KMS-11 (cell line): Measurements from ENCODE around the gene STEAP4.

Experiments
- H2AFZ ChIP-seq: fragments of 200-600 bp; sonication (generic); 2 replicates; pipeline ENCODE4 v1.6.1; 2016; ENCODE audit warnings: antibody characterized with exemption, mixed run types, low read depth
- H3K27ac ChIP-seq: fragments of 200-600 bp; sonication (generic); 2 replicates; pipeline ENCODE4 v1.6.1; 2016; ENCODE audit warnings: mild to moderate bottlenecking, mixed run types
- H3K27me3 ChIP-seq: fragments of 200-600 bp; sonication (generic); 2 replicates; pipeline ENCODE4 v1.6.1; 2017; ENCODE audit warnings: mild to moderate bottlenecking, low read depth, mixed run types, moderate library complexity; ENCODE audit not compliant: insufficient read depth
- H3K36me3 ChIP-seq: fragments of 200-600 bp; sonication (generic); 2 replicates; pipeline ENCODE4 v1.6.1; 2017; ENCODE audit warnings: mild to moderate bottlenecking, mixed run types; ENCODE audit not compliant: insufficient read depth
- H3K4me1 ChIP-seq: fragments of 200-600 bp; sonication (generic); 2 replicates; pipeline ENCODE4 v1.6.1; 2016; ENCODE audit warnings: mild to moderate bottlenecking, low read depth, mixed run types; ENCODE audit not compliant: poor library complexity, severe bottlenecking
- H3K4me2 ChIP-seq: fragments of 200-600 bp; sonication (generic); 2 replicates; pipeline ENCODE4 v1.7.0; 2016; ENCODE audit warnings: mild to moderate bottlenecking, mixed run types
- H3K4me3 ChIP-seq: fragments of 200-600 bp; sonication (generic); IDR thresholded peaks from 2 replicates; pipeline ENCODE4 v1.6.1; 2017; ENCODE audit warnings: low read depth, low read length, mixed read lengths; ENCODE audit not compliant: insufficient read depth
- H3K79me2 ChIP-seq: fragments of 200-600 bp; sonication (generic); 2 replicates; pipeline ENCODE4 v1.6.1; 2016; ENCODE audit warnings: low read depth, mixed run types; ENCODE audit not compliant: insufficient read depth
- H3K9ac ChIP-seq: fragments of 200-600 bp; sonication (generic); 2 replicates; pipeline ENCODE4 v1.6.1; 2016; ENCODE audit warnings: mild to moderate bottlenecking, mixed run types
- H4K20me1 ChIP-seq: fragments of 200-600 bp; sonication (generic); 2 replicates; pipeline ENCODE4 v1.6.1; 2016; ENCODE audit warnings: mild to moderate bottlenecking, mixed run types; ENCODE audit not compliant: insufficient read depth
- TF ChIP-seq, protein P1 (sequence below): fragments of 200-600 bp; sonication (generic); conservative IDR thresholded peaks from 2 replicates; pipeline ENCODE4 v1.6.1; 2017; ENCODE audit warnings: low read depth, mild to moderate bottlenecking, antibody characterized with exemption, low read length, moderate library complexity, mixed read lengths

STEAP4 gene

GRCh38 chr7:88314061-88314491 lies 7.4 kb upstream of the STEAP4 start:
- no peak overlapping the region for H2AFZ ChIP-seq
- no peaks in the 10 kb centered on the region for H3K4me1 ChIP-seq
- TF ChIP-seq, protein P1, sequence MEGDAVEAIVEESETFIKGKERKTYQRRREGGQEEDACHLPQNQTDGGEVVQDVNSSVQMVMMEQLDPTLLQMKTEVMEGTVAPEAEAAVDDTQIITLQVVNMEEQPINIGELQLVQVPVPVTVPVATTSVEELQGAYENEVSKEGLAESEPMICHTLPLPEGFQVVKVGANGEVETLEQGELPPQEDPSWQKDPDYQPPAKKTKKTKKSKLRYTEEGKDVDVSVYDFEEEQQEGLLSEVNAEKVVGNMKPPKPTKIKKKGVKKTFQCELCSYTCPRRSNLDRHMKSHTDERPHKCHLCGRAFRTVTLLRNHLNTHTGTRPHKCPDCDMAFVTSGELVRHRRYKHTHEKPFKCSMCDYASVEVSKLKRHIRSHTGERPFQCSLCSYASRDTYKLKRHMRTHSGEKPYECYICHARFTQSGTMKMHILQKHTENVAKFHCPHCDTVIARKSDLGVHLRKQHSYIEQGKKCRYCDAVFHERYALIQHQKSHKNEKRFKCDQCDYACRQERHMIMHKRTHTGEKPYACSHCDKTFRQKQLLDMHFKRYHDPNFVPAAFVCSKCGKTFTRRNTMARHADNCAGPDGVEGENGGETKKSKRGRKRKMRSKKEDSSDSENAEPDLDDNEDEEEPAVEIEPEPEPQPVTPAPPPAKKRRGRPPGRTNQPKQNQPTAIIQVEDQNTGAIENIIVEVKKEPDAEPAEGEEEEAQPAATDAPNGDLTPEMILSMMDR: no peak
- no peaks in the 10 kb centered on the region for H3K27me3 ChIP-seq
- H3K4me3 ChIP-seq: no peak overlapping the region
- no peak overlapping the region for H3K27ac ChIP-seq
- H4K20me1 ChIP-seq: no peaks in the 10 kb centered on the region
- H3K4me2 ChIP-seq: no peak overlapping the region
- H3K36me3 ChIP-seq: no peaks in the 10 kb centered on the region
- no peak overlapping the region for H3K9ac ChIP-seq
- no peaks in the 10 kb centered on the region for H3K79me2 ChIP-seq

DNA sequence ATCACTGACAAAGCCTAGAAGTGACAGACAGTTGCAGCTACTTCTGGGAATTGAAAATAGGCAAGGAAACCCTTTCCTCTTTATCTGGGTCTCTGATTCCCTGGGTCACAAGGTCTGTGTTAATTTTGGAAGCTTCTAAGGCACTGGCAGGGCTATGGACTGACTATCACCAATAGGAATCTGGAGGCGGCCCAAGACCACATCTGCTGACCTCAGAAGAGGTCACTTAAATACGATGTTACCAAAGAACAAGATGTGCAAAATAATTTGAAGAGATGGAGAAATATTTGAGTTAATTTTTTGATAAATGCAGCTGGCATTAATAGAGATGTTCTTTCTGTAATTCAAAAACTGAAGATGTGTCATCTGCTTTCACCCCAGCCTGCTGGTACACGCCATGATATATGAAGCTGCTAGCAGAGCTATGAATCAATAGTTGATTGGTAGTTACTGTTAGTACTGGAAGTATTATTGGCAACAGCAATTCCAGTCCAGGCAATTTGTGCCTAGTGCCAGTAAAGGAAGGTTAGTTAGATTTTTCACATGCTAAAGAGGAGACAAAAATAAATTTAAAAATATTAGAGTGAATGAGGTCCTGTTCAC lies 5.5 kb upstream of the STEAP4 start:
- no peaks in the 10 kb centered on the region for H3K4me1 ChIP-seq
- H4K20me1 ChIP-seq: no peaks in the 10 kb centered on the region
- no peak overlapping the region for H2AFZ ChIP-seq
- H3K4me3 ChIP-seq: no peak overlapping the region
- H3K79me2 ChIP-seq: no peaks in the 10 kb centered on the region
- no peak overlapping the region for H3K9ac ChIP-seq
- H3K27me3 ChIP-seq: no peaks in the 10 kb centered on the region
- no peak overlapping the region for H3K27ac ChIP-seq
- TF ChIP-seq, protein P1: no peak
- no peak overlapping the region for H3K4me2 ChIP-seq
- no peaks in the 10 kb centered on the region for H3K36me3 ChIP-seq

DNA sequence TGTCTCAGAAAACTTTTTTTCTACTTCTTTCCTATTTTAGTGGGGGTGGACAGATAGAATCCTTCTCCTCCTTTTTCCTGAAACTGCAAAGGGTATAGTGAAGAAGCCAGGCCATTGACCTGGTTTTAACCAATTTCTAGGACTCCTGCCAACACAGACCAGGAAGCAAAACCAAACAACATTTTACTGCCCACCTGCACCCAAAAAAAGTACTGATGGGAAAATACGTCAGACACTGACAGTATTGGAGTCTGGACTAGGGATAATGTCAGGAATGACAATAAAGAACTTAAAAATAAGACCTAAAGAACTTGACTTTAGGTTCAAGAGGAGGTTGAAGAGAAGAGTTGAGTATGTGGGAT lies 5.0 kb upstream of the STEAP4 start:
- Histone ChIP-seq H3K4me1 (no peaks in the 10 kb centered on the region), H3K27ac (no peak overlapping the region), H4K20me1 (no peaks in the 10 kb centered on the region), H3K36me3 (no peaks in the 10 kb centered on the region), H3K27me3 (no peaks in the 10 kb centered on the region), H3K9ac (no peak overlapping the region), H3K4me2 (no peak overlapping the region), H3K4me3 (no peak overlapping the region), H3K79me2 (no peaks in the 10 kb centered on the region), H2AFZ (no peak overlapping the region)
- TF ChIP-seq, protein P1: no peak

DNA sequence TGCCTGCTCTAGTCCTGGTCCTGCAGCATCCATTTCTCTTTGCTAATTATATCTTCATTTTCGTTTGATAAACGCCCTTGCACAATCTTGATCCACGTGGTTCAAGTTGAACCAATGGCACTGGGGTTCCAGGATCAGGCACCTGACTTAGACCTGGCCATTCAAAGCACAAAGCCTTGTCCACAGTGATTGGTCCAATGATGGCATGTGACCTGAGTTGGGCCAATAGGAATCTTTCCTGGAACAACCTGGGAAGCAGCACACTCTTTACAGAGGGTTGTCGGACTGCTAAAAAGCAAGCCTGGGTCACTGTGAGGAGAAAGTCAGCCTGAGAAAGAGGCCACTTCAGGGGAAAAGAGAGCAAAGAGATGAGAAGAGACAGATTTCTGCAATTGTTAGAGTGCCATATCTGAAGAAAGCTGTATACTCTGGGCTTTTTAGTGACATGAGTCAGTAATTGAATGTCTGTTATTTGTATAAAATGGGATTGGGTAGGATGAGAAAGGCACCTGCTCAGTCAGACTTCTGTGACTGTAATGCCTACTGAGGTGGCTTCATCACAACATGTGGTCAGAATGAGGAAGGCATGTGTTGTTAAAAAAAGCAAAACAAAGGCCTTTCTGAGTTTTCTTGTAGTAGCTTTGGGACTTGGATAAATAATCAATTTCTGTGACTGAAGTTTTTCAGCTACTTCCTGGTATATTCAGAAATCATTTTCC lies 4.4 kb upstream of the STEAP4 start:
- H3K36me3 ChIP-seq: no peaks in the 10 kb centered on the region
- H4K20me1 ChIP-seq: no peaks in the 10 kb centered on the region
- TF ChIP-seq, protein P1: no peak
- H3K79me2 ChIP-seq: no peaks in the 10 kb centered on the region
- no peak overlapping the region for H3K4me3 ChIP-seq
- H3K9ac ChIP-seq: no peak overlapping the region
- no peaks in the 10 kb centered on the region for H3K27me3 ChIP-seq
- no peak overlapping the region for H3K4me2 ChIP-seq
- H3K27ac ChIP-seq: no peak overlapping the region
- no peak overlapping the region for H2AFZ ChIP-seq
- H3K4me1 ChIP-seq: no peaks in the 10 kb centered on the region
